H1 (cell line): ENCODE measurements around the gene DNAJC16.

Source experiments
- CTCF ChIP-seq, 3 experiments: IDR thresholded peaks; 1 replicate in 2 of 3; 2 replicates in 1 of 3; pipeline versions ENCODE4 v1.5.1 to v1.6.1; 2011; ENCODE audit warnings: low read length in 3 of 3, mild to moderate bottlenecking in 3 of 3, inconsistent platforms in 2 of 3, low read depth in 1 of 3, moderate library complexity in 1 of 3; ENCODE audit not compliant: insufficient read depth in 1 of 3; ENCODE audit errors: control extremely low read depth in 1 of 3
- EZH2 ChIP-seq: fragments of 200-600 bp; sonication (generic); IDR thresholded peaks from 2 replicates; pipeline ENCODE4 v1.7.1; 2012; ENCODE audit warnings: low read depth, mild to moderate bottlenecking, moderate library complexity, low read length, inconsistent platforms; ENCODE audit not compliant: severe bottlenecking
- GABPA ChIP-seq: IDR thresholded peaks from 2 replicates; pipeline ENCODE4 v1.6.1; 2011; ENCODE audit warnings: mild to moderate bottlenecking, low read length, moderate library complexity, borderline replicate concordance; ENCODE audit not compliant: insufficient read depth
- JUND ChIP-seq: IDR thresholded peaks from 2 replicates; pipeline ENCODE4 v1.6.1; 2011; ENCODE audit warnings: mild to moderate bottlenecking, improper control_type of control experiment, low read length
- MAX ChIP-seq: IDR thresholded peaks from 2 replicates; pipeline ENCODE4 v1.6.1; 2012; ENCODE audit warnings: inconsistent platforms
- RAD21 ChIP-seq, 2 experiments: IDR thresholded peaks in 1 of 2; conservative IDR thresholded peaks in 1 of 2; 2 replicates each; pipeline ENCODE4 v1.6.1; 2011; ENCODE audit warnings: low read depth in 2 of 2, low read length in 2 of 2, improper control_type of control experiment in 1 of 2, inconsistent platforms in 1 of 2, mild to moderate bottlenecking in 1 of 2, moderate library complexity in 1 of 2
- YY1 ChIP-seq: IDR thresholded peaks from 2 replicates; pipeline ENCODE4 v1.6.1; 2011; ENCODE audit warnings: low read depth, mild to moderate bottlenecking, low read length

- TF ChIP-seq GABPA = no peak
- no peak for TF ChIP-seq JUND
- no peak for TF ChIP-seq MAX
- TF ChIP-seq RAD21 (IDR thresholded peaks at IDR 0.05 in 1 of 2, conservative IDR thresholded peaks at IDR 0.05 in 1 of 2; ENCODE audit: low read depth in 2 of 2, low read length in 2 of 2) = no peak
- no peak for TF ChIP-seq EZH2
- no peak for TF ChIP-seq YY1
- TF ChIP-seq CTCF (IDR thresholded peaks at IDR 0.05; ENCODE audit: control extremely low read depth in 1 of 3, insufficient read depth in 1 of 3, low read depth in 1 of 3, low read length in 3 of 3) = no peak
Observed at GRCh38 chr1:15573477-15573876, 46.8 kb downstream of the DNAJC16 start.
